Neural crest cell (in vitro differentiated cells): Measurements from ENCODE around the gene VASN. TPM values are rescaled to one million over a fixed set of nuclear protein-coding genes. Genes with fewer than 3 reads are reported as not detected.
A peak's percentile ranks its signal among the peaks of the same experiment; 100 is the strongest.

Source experiments
- DNase-seq: peaks from one replicate; pipeline ENCODE4 v3.0.0; 2021; ENCODE audit warnings: low read depth, mixed read lengths, low spot score
- H3K27ac Mint-ChIP-seq: one replicate; pipeline ENCODE4 v1.8.0; 2021; ENCODE audit warnings: mild to moderate bottlenecking, mixed read lengths; ENCODE audit not compliant: unreplicated experiment
- H3K27me3 Mint-ChIP-seq: 2 replicates; pipeline ENCODE4 v1.8.0; 2021; ENCODE audit warnings: low read depth, mild to moderate bottlenecking, mixed read lengths
- H3K36me3 Mint-ChIP-seq: 2 replicates; pipeline ENCODE4 v1.8.0; 2021; ENCODE audit warnings: low read depth, mild to moderate bottlenecking, mixed read lengths
- H3K4me1 Mint-ChIP-seq: 2 replicates; pipeline ENCODE4 v1.8.0; 2021; ENCODE audit warnings: mixed read lengths
- H3K4me3 Mint-ChIP-seq: one replicate; pipeline ENCODE4 v1.8.0; 2021; ENCODE audit warnings: mild to moderate bottlenecking, mixed read lengths
- H3K9me3 Mint-ChIP-seq: 2 replicates; pipeline ENCODE4 v1.8.0; 2021; ENCODE audit warnings: mixed read lengths
- CTCF ChIP-seq: fragments of 200-600 bp; sonication (generic); conservative IDR thresholded peaks from 2 replicates; pipeline ENCODE4 v1.5.0; 2021; ENCODE audit warnings: antibody characterized with exemption, mild to moderate bottlenecking
- total RNA-seq: library from RNA; stranded (reverse); gene quantifications from 2 replicates; pipeline ENCODE4 v1.2.1, GENCODE V29; 2021

The VASN gene
- total RNA-seq, 1 donor from 2014 or later = 1.2 TPM

GRCh38 chr16:4389051-4389955 is 17.7 kb downstream of the VASN start:
- no peak for TF ChIP-seq CTCF
- Mint-ChIP-seq H3K4me1 (peaks cover 20% of the 10 kb centered on the region), H3K36me3 (no peaks in the 10 kb centered on the region), H3K27me3 (no peaks in the 10 kb centered on the region), H3K27ac (peak overlapping the region; percentile 78), H3K4me3 (peak overlapping the region; percentile 21), H3K9me3 (no peaks in the 10 kb centered on the region)
- DNase-seq = no peak

- H3K4me1 Mint-ChIP-seq = peaks cover 20% of the 10 kb centered on the region
- H3K27me3 Mint-ChIP-seq = no peaks in the 10 kb centered on the region
- no peak overlapping the region for H3K4me3 Mint-ChIP-seq
- H3K9me3 Mint-ChIP-seq = no peaks in the 10 kb centered on the region
- no peaks in the 10 kb centered on the region for H3K36me3 Mint-ChIP-seq
- H3K27ac Mint-ChIP-seq = peak overlapping the region; percentile 5
- DNase-seq = no peak
- no peak for TF ChIP-seq CTCF
Observed at GRCh38 chr16:4390266-4391260, 18.9 kb downstream of the VASN start.

GRCh38 chr16:4391631-4392381 is 20.2 kb downstream of the VASN start:
- peak overlapping the region; percentile 31 for H3K4me3 Mint-ChIP-seq
- no peaks in the 10 kb centered on the region for H3K9me3 Mint-ChIP-seq
- DNase-seq = no peak
- no peaks in the 10 kb centered on the region for H3K36me3 Mint-ChIP-seq
- TF ChIP-seq CTCF = no peak
- no peaks in the 10 kb centered on the region for H3K27me3 Mint-ChIP-seq
- no peak overlapping the region for H3K27ac Mint-ChIP-seq
- H3K4me1 Mint-ChIP-seq = peaks cover 20% of the 10 kb centered on the region

GRCh38 chr16:4392382-4393239 is 21.0 kb downstream of the VASN start:
- H3K9me3 Mint-ChIP-seq = no peaks in the 10 kb centered on the region
- peaks cover 20% of the 10 kb centered on the region for H3K4me1 Mint-ChIP-seq
- no peaks in the 10 kb centered on the region for H3K36me3 Mint-ChIP-seq
- H3K4me3 Mint-ChIP-seq = peak overlapping the region; percentile 31
- no peaks in the 10 kb centered on the region for H3K27me3 Mint-ChIP-seq
- TF ChIP-seq CTCF = no peak
- H3K27ac Mint-ChIP-seq = no peak overlapping the region
- DNase-seq = no peak
